ENCODE measurements around the gene ELOVL1. TPM values are rescaled to one million over a fixed set of nuclear protein-coding genes. Genes with fewer than 3 reads are reported as not detected.
A peak's percentile ranks its signal among the peaks of the same experiment; 100 is the strongest.

The ELOVL1 gene
- total RNA-seq, 1 donor: 51.0 TPM

- DNase-seq (ENCODE audit: low read depth): no peak
- no peak overlapping the region for H3K4me3 ChIP-seq (ENCODE audit: low read depth, low read length)
- no peak for TF ChIP-seq CTCF (IDR thresholded peaks at IDR 0.05; ENCODE audit: insufficient read depth, low read depth, low read length)
These were observed 16.8 kb downstream of the ELOVL1 start for GRCh38 chr1:43350976-43351375.

- peak; percentile 60 for DNase-seq (ENCODE audit: low read depth)
These were observed 18.1 kb downstream of the ELOVL1 start for GRCh38 chr1:43349594-43350306.

GRCh38 chr1:43348809-43349593, 18.8 kb downstream of the ELOVL1 start:
- peak; percentile 54 for DNase-seq (ENCODE audit: low read depth)
- peak overlapping the region; percentile 63 for H3K4me3 ChIP-seq (ENCODE audit: low read depth, low read length)
- no peak for TF ChIP-seq CTCF (IDR thresholded peaks at IDR 0.05; ENCODE audit: insufficient read depth, low read depth, low read length)

More at GRCh38 chr1:43349594-43350306, 18.1 kb downstream of the ELOVL1 start:
- H3K4me3 ChIP-seq (ENCODE audit: low read depth, low read length): peak overlapping the region; percentile 63
- no peak for TF ChIP-seq CTCF (IDR thresholded peaks at IDR 0.05; ENCODE audit: insufficient read depth, low read depth, low read length)

- no peak for TF ChIP-seq CTCF (IDR thresholded peaks at IDR 0.05; ENCODE audit: insufficient read depth, low read depth, low read length)
- no peak for DNase-seq (ENCODE audit: low read depth)
- H3K4me3 ChIP-seq (ENCODE audit: low read depth, low read length): peak overlapping the region; percentile 63
These were observed 19.4 kb downstream of the ELOVL1 start for GRCh38 chr1:43348343-43348808.

- no peak for DNase-seq (ENCODE audit: low read depth)
- TF ChIP-seq CTCF (IDR thresholded peaks at IDR 0.05; ENCODE audit: insufficient read depth, low read depth, low read length): no peak
These were observed 21.2 kb downstream of the ELOVL1 start for GRCh38 chr1:43346636-43347035.

GRCh38 chr1:43345120-43345519, 22.7 kb downstream of the ELOVL1 start:
- H3K4me3 ChIP-seq (ENCODE audit: low read depth, low read length): no peak overlapping the region
- TF ChIP-seq CTCF (IDR thresholded peaks at IDR 0.05; ENCODE audit: insufficient read depth, low read depth, low read length): no peak
- DNase-seq (ENCODE audit: low read depth): no peak

More at GRCh38 chr1:43346636-43347035, 21.2 kb downstream of the ELOVL1 start:
- H3K4me3 ChIP-seq (ENCODE audit: low read depth, low read length): no peak overlapping the region
